ENCODE data around the gene KRT35.

The KRT35 gene

GRCh38 chr17:41444186-41444585, 36.8 kb downstream of the KRT35 start:
- H3K27me3 ChIP-seq (ENCODE audit: insufficient read depth, low read length, poor library complexity): no peaks in the 10 kb centered on the region

GRCh38 chr17:41442739-41443138, 38.2 kb downstream of the KRT35 start:
- H3K4me2 ChIP-seq (ENCODE audit: low read length): no peak overlapping the region
- no peak overlapping the region for H3K4ac ChIP-seq (ENCODE audit: low read depth, low read length)
- no CpG with 5 or more reads among the region's 4 CpGs for WGBS (ENCODE audit: extremely low coverage, insufficient coverage, low lambda C conversion rate)
- no peaks in the 10 kb centered on the region for H3K79me2 ChIP-seq (ENCODE audit: control insufficient read depth, insufficient read depth, low read length)
- H3K18ac ChIP-seq (ENCODE audit: low read length): no peak overlapping the region
- no peak overlapping the region for H2BK120ac ChIP-seq (ENCODE audit: low read depth, low read length)
- H4K8ac ChIP-seq (ENCODE audit: low read depth, low read length): no peak overlapping the region
- no peak for DNase-seq
- H3K56ac ChIP-seq (ENCODE audit: low read length): no peak overlapping the region
- H3K4me1 ChIP-seq (ENCODE audit: control insufficient read depth, low read depth, low read length): no peaks in the 10 kb centered on the region
- H2BK5ac ChIP-seq (ENCODE audit: low read length): no peak overlapping the region
- H3K27me3 ChIP-seq (ENCODE audit: insufficient read depth, low read length, poor library complexity): no peaks in the 10 kb centered on the region
- H3K4me3 ChIP-seq (ENCODE audit: low read length): no peak overlapping the region
- H4K5ac ChIP-seq (ENCODE audit: low read length): no peak overlapping the region
- H3K36me3 ChIP-seq (ENCODE audit: control insufficient read depth, insufficient read depth, low read length): no peaks in the 10 kb centered on the region
- no peak overlapping the region for H3K23ac ChIP-seq (ENCODE audit: low read length)
- no peak overlapping the region for H3K9ac ChIP-seq (ENCODE audit: low read length)
- H2BK15ac ChIP-seq (replicated peaks; ENCODE audit: low read depth): no peak overlapping the region
- no peaks in the 10 kb centered on the region for H3K79me1 ChIP-seq (ENCODE audit: low read length)
- no peak overlapping the region for H2AK5ac ChIP-seq (ENCODE audit: low read length)
- no peak overlapping the region for H3K27ac ChIP-seq (ENCODE audit: low read depth, low read length)

More at GRCh38 chr17:41444186-41444585, 36.8 kb downstream of the KRT35 start:
- no peak overlapping the region for H3K4ac ChIP-seq (ENCODE audit: low read depth, low read length)
- H2BK15ac ChIP-seq (replicated peaks; ENCODE audit: low read depth): no peak overlapping the region
- H2BK5ac ChIP-seq (ENCODE audit: low read length): no peak overlapping the region
- no peaks in the 10 kb centered on the region for H3K79me2 ChIP-seq (ENCODE audit: control insufficient read depth, insufficient read depth, low read length)
- no peak overlapping the region for H3K18ac ChIP-seq (ENCODE audit: low read length)
- no peak overlapping the region for H2BK120ac ChIP-seq (ENCODE audit: low read depth, low read length)
- H3K79me1 ChIP-seq (ENCODE audit: low read length): no peaks in the 10 kb centered on the region
- H3K9ac ChIP-seq (ENCODE audit: low read length): no peak overlapping the region
- H3K4me2 ChIP-seq (ENCODE audit: low read length): no peak overlapping the region
- no peak overlapping the region for H3K23ac ChIP-seq (ENCODE audit: low read length)
- H3K4me1 ChIP-seq (ENCODE audit: control insufficient read depth, low read depth, low read length): no peaks in the 10 kb centered on the region
- H4K5ac ChIP-seq (ENCODE audit: low read length): no peak overlapping the region
- no peak overlapping the region for H2AK5ac ChIP-seq (ENCODE audit: low read length)
- no peak overlapping the region for H3K56ac ChIP-seq (ENCODE audit: low read length)
- no CpG with 5 or more reads among the region's 1 CpG for WGBS (ENCODE audit: extremely low coverage, insufficient coverage, low lambda C conversion rate)
- no peak overlapping the region for H3K4me3 ChIP-seq (ENCODE audit: low read length)
- no peak overlapping the region for H4K8ac ChIP-seq (ENCODE audit: low read depth, low read length)
- DNase-seq: no peak
- no peak overlapping the region for H3K27ac ChIP-seq (ENCODE audit: low read depth, low read length)
- H3K36me3 ChIP-seq (ENCODE audit: control insufficient read depth, insufficient read depth, low read length): no peaks in the 10 kb centered on the region

- no peaks in the 10 kb centered on the region for H3K79me1 ChIP-seq (ENCODE audit: low read length)
- no peak within 1 kb of the TSS for H4K5ac ChIP-seq (ENCODE audit: low read length)
- no peak within 1 kb of the TSS for H3K18ac ChIP-seq (ENCODE audit: low read length)
- H3K4ac ChIP-seq (ENCODE audit: low read depth, low read length): no peak within 1 kb of the TSS
- DNase-seq: no peak
- no peak within 1 kb of the TSS for H3K27ac ChIP-seq (ENCODE audit: low read depth, low read length)
- no peak within 1 kb of the TSS for H4K8ac ChIP-seq (ENCODE audit: low read depth, low read length)
- no peak within 1 kb of the TSS for H3K4me2 ChIP-seq (ENCODE audit: low read length)
- H3K4me1 ChIP-seq (ENCODE audit: control insufficient read depth, low read depth, low read length): no peaks in the 10 kb centered on the region
- H3K23ac ChIP-seq (ENCODE audit: low read length): no peak within 1 kb of the TSS
- no peak within 1 kb of the TSS for H2BK120ac ChIP-seq (ENCODE audit: low read depth, low read length)
- no peaks in the 10 kb centered on the region for H3K36me3 ChIP-seq (ENCODE audit: control insufficient read depth, insufficient read depth, low read length)
- H3K27me3 ChIP-seq (ENCODE audit: insufficient read depth, low read length, poor library complexity): no peaks in the 10 kb centered on the region
- no peak within 1 kb of the TSS for H2AK5ac ChIP-seq (ENCODE audit: low read length)
- WGBS (ENCODE audit: extremely low coverage, insufficient coverage, low lambda C conversion rate): no CpG with 5 or more reads among the region's 10 CpGs
- no peak within 1 kb of the TSS for H2BK5ac ChIP-seq (ENCODE audit: low read length)
- H2BK15ac ChIP-seq (replicated peaks; ENCODE audit: low read depth): no peak within 1 kb of the TSS
- no peak within 1 kb of the TSS for H3K56ac ChIP-seq (ENCODE audit: low read length)
- no peaks in the 10 kb centered on the region for H3K79me2 ChIP-seq (ENCODE audit: control insufficient read depth, insufficient read depth, low read length)
- no peak within 1 kb of the TSS for H3K9ac ChIP-seq (ENCODE audit: low read length)
- H3K4me3 ChIP-seq (ENCODE audit: low read length): no peak within 1 kb of the TSS
Observed at GRCh38 chr17:41440531-41441033, 40.4 kb downstream of the KRT35 start, which contains the start of gene KRT38. KRT38 (minus strand) TSS chr17:41440983; CDS start chr17:41440921, 62 bp downstream.

- H3K4ac ChIP-seq (ENCODE audit: low read depth, low read length): no peak overlapping the region
- H3K4me2 ChIP-seq (ENCODE audit: low read length): no peak overlapping the region
- no peak overlapping the region for H3K23ac ChIP-seq (ENCODE audit: low read length)
- no peak for DNase-seq
- no peak overlapping the region for H3K9ac ChIP-seq (ENCODE audit: low read length)
- H2BK120ac ChIP-seq (ENCODE audit: low read depth, low read length): no peak overlapping the region
- no peak overlapping the region for H4K8ac ChIP-seq (ENCODE audit: low read depth, low read length)
- H3K18ac ChIP-seq (ENCODE audit: low read length): no peak overlapping the region
- no peaks in the 10 kb centered on the region for H3K27me3 ChIP-seq (ENCODE audit: insufficient read depth, low read length, poor library complexity)
- no CpG with 5 or more reads among the region's 5 CpGs for WGBS (ENCODE audit: extremely low coverage, insufficient coverage, low lambda C conversion rate)
- H3K79me1 ChIP-seq (ENCODE audit: low read length): no peaks in the 10 kb centered on the region
- H3K27ac ChIP-seq (ENCODE audit: low read depth, low read length): no peak overlapping the region
- no peaks in the 10 kb centered on the region for H3K36me3 ChIP-seq (ENCODE audit: control insufficient read depth, insufficient read depth, low read length)
- H2BK15ac ChIP-seq (replicated peaks; ENCODE audit: low read depth): no peak overlapping the region
- no peaks in the 10 kb centered on the region for H3K79me2 ChIP-seq (ENCODE audit: control insufficient read depth, insufficient read depth, low read length)
- H3K4me1 ChIP-seq (ENCODE audit: control insufficient read depth, low read depth, low read length): no peaks in the 10 kb centered on the region
- H4K5ac ChIP-seq (ENCODE audit: low read length): no peak overlapping the region
- no peak overlapping the region for H3K4me3 ChIP-seq (ENCODE audit: low read length)
- no peak overlapping the region for H2BK5ac ChIP-seq (ENCODE audit: low read length)
- H3K56ac ChIP-seq (ENCODE audit: low read length): no peak overlapping the region
- H2AK5ac ChIP-seq (ENCODE audit: low read length): no peak overlapping the region
Observed at GRCh38 chr17:41439375-41439774, 41.6 kb downstream of the KRT35 start.

- H2BK5ac ChIP-seq (ENCODE audit: low read length): no peak overlapping the region
- no peak for DNase-seq
- no peak overlapping the region for H3K9ac ChIP-seq (ENCODE audit: low read length)
- no peaks in the 10 kb centered on the region for H3K79me2 ChIP-seq (ENCODE audit: control insufficient read depth, insufficient read depth, low read length)
- H4K5ac ChIP-seq (ENCODE audit: low read length): no peak overlapping the region
- H3K4me2 ChIP-seq (ENCODE audit: low read length): no peak overlapping the region
- no peak overlapping the region for H3K18ac ChIP-seq (ENCODE audit: low read length)
- H3K4me1 ChIP-seq (ENCODE audit: control insufficient read depth, low read depth, low read length): no peaks in the 10 kb centered on the region
- H2BK120ac ChIP-seq (ENCODE audit: low read depth, low read length): no peak overlapping the region
- WGBS (ENCODE audit: extremely low coverage, insufficient coverage, low lambda C conversion rate): no CpG with 5 or more reads among the region's 9 CpGs
- H3K4ac ChIP-seq (ENCODE audit: low read depth, low read length): no peak overlapping the region
- no peak overlapping the region for H3K56ac ChIP-seq (ENCODE audit: low read length)
- H3K79me1 ChIP-seq (ENCODE audit: low read length): no peaks in the 10 kb centered on the region
- H3K23ac ChIP-seq (ENCODE audit: low read length): no peak overlapping the region
- no peaks in the 10 kb centered on the region for H3K27me3 ChIP-seq (ENCODE audit: insufficient read depth, low read length, poor library complexity)
- no peak overlapping the region for H2BK15ac ChIP-seq (replicated peaks; ENCODE audit: low read depth)
- H2AK5ac ChIP-seq (ENCODE audit: low read length): no peak overlapping the region
- H3K36me3 ChIP-seq (ENCODE audit: control insufficient read depth, insufficient read depth, low read length): no peaks in the 10 kb centered on the region
- H3K4me3 ChIP-seq (ENCODE audit: low read length): no peak overlapping the region
- no peak overlapping the region for H4K8ac ChIP-seq (ENCODE audit: low read depth, low read length)
- H3K27ac ChIP-seq (ENCODE audit: low read depth, low read length): no peak overlapping the region
Observed at GRCh38 chr17:41437769-41438168, 43.2 kb downstream of the KRT35 start.

- Histone ChIP-seq H3K4ac (ENCODE audit: low read depth, low read length) (no peak overlapping the region), H3K27ac (ENCODE audit: low read depth, low read length) (no peak overlapping the region), H3K56ac (ENCODE audit: low read length) (no peak overlapping the region), H2BK120ac (ENCODE audit: low read depth, low read length) (no peak overlapping the region), H4K8ac (ENCODE audit: low read depth, low read length) (no peak overlapping the region), H3K4me3 (ENCODE audit: low read length) (no peak overlapping the region), H4K5ac (ENCODE audit: low read length) (no peak overlapping the region), H3K79me1 (ENCODE audit: low read length) (no peaks in the 10 kb centered on the region), H3K9ac (ENCODE audit: low read length) (no peak overlapping the region), H3K4me1 (ENCODE audit: control insufficient read depth, low read depth, low read length) (no peaks in the 10 kb centered on the region), H3K4me2 (ENCODE audit: low read length) (no peak overlapping the region), H2BK15ac (replicated peaks; ENCODE audit: low read depth) (no peak overlapping the region), H2BK5ac (ENCODE audit: low read length) (no peak overlapping the region), H2AK5ac (ENCODE audit: low read length) (no peak overlapping the region), H3K18ac (ENCODE audit: low read length) (no peak overlapping the region), H3K36me3 (ENCODE audit: control insufficient read depth, insufficient read depth, low read length) (no peaks in the 10 kb centered on the region), H3K79me2 (ENCODE audit: control insufficient read depth, insufficient read depth, low read length) (no peaks in the 10 kb centered on the region), H3K27me3 (ENCODE audit: insufficient read depth, low read length, poor library complexity) (no peaks in the 10 kb centered on the region), H3K23ac (ENCODE audit: low read length) (no peak overlapping the region)
- DNase-seq: no peak
- no CpG with 5 or more reads among the region's 7 CpGs for WGBS (ENCODE audit: extremely low coverage, insufficient coverage, low lambda C conversion rate)
Observed at GRCh38 chr17:41437254-41437653, 43.7 kb downstream of the KRT35 start.
